Sciatic nerve (tissue), 2 donors: ENCODE measurements around the gene CLHC1. TPM values are rescaled to one million over a fixed set of nuclear protein-coding genes. Genes with fewer than 3 reads are reported as not detected.
"Not testable (repeated sequence)": the region's sequence is repeated elsewhere in the genome, so short reads cannot be mapped to it uniquely, and the experiment has no call there.

Experiments used
- ATAC-seq: fragments of 200-7000 bp; cut with Tn5 transposase; one replicate; pipeline ENCODE4 v1.9.1; 2020; ENCODE audit warnings: mild to moderate bottlenecking, moderate library complexity
- DNase-seq: peaks from one replicate; pipeline ENCODE4 v3.0.0-alpha.2; 2020; ENCODE audit warnings: low spot score
- intact Hi-C: fragments of 100-400 bp; cut with DNase I; formaldehyde crosslinking; loops from one replicate; pipeline ENCODE4 v1.14.2; 2022
- total RNA-seq: library from RNA; stranded (reverse); fragmentation: NEBNext Ultra II Directional; extraction: Animal tissue kit (Norgen Biotek cat#: 25700); gene quantifications from one replicate; pipeline ENCODE4 v1.2.1, GENCODE V29; 2021
- donor health status: DM: no; HTN: no; CAD: no.
- donor health status: DM: no; HTN: no; CAD: no.

Gene CLHC1
- total RNA-seq: 11.9 TPM

DNA sequence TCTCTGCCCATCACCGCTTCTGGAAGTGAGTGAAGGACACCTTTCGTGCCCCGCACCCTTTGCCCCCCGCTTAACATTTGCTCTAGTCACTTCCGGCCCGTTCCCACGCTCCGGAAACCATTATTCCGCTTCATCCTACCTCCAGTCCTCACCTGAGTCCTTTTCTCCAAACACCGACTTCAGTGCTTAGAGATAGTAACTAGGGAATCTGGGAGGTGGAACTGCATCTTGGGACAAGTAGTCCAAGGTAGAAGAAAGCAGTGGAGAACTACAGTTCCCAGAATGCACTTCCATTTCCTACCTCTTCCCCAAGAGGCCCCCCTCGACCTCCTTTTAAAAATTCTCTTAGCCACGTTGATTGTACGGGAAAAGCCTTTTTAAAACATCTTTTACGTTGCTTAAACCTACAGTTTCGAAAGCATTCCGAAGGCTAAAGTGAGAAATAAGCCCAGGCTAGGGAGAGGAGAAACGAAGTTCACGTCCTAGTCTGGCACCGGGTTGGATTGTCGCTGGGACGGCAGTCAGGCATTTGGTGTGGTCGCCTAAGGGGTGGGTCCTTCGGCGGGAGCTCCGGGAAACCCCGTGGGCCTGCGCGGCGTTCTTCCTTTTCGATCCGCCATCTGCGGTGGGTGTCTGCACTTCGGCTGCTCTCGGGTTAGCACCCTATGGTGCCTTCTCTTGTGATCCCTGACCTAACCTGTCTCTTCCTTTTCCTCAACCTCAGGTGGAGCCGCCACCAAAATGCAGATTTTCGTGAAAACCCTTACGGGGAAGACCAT is at the start of gene CLHC1, which contains the start of gene RPS27A:
TSS of gene CLHC1 (minus strand) at position 210 of the 779 bp plus-strand sequence. CDS start 9,882 bp downstream, outside the sequence.
TSS of gene RPS27A (plus strand) at position 605 of the 779 bp plus-strand sequence. CDS start at position 742, 137 bp downstream.
- peak; percentile 94 for DNase-seq
- ATAC-seq: peak; percentile 98
- intact Hi-C loops: no loop called here

DNA sequence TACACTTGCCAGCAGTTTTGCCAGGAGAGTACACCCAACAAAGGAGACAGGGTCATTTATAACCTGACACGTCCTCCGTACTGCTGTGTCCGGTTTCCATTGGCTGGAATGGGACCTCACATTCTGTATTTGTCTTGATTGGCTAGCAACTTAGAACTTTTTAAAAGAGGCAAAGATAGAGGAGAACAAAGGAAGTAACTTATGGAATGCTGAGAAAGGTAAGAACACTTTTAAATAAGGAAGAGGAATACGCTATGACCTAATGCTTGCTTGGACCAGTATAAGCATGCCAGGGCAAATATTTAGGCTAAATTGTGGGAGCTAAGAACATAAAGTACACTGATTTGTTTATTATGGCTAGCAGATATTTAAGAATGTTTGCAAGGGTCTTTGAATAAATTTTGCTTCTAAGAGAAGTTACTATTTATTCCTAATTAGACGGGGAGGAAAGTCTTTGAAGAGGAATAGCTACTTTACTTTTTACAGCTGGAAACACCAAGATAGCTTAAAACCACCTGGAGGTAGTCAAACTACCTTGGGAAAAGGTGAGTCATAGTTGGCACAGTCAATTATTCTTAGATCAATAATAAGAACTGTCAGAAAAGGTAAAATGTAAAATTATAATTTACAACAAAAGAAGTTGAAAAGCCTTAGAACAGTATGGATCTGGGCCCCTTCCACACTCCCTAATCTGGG is 48.9 kb upstream of the CLHC1 start:
- DNase-seq, intact Hi-C loops, ATAC-seq: not testable (repeated sequence)

- DNase-seq, intact Hi-C loops, ATAC-seq: not testable (repeated sequence)
These were observed 47.8 kb upstream of the CLHC1 start for GRCh38 chr2:55279859-55280424.

- DNase-seq, ATAC-seq, intact Hi-C loops: not testable (repeated sequence)
These were observed 47.2 kb upstream of the CLHC1 start for GRCh38 chr2:55279214-55279835.

DNA sequence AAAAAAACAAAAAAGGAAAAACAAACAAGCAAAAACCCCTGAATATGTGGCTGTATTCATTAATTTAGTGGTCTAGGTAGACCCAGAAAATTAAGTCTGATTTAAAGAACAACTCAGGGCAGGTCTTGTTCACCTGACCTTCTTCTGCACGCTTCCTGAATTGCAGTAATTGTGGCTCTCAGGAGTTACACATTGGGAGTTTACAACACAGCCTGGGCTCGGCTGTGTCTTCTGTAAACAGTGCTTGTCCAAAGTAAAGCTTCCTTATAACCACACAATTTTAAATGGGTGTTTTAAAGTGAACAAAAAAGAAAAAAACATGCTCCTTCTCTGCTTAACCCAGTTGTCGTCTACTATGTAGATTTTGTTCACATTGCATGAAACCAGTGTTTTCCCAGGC is 45.2 kb upstream of the CLHC1 start:
- DNase-seq: no peak
- intact Hi-C loops: no loop called here
- no peak for ATAC-seq

DNA sequence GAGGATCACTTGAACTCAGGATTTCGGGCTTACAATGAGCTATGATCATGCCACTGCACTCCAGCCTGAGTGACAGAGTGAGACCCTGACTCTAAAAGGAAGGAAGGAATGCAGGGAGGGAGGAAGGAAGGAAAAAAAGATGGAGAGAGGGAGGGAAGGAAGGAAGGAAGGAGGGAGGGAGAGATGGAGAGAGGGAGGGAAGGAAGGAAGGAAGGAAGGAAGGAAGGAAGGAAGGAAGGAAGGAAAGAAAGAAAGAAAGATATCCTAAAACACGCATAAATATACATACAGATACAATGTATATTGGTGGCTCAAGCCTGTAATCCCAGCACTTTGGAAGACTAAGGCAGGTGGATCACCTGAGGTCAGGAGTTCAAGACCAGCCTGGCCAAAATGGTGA is 42.3 kb upstream of the CLHC1 start:
- DNase-seq, ATAC-seq, intact Hi-C loops: not testable (repeated sequence)

- ATAC-seq: peak; percentile 21
- intact Hi-C loops: no loop called here
These were observed 37.5 kb upstream of the CLHC1 start for GRCh38 chr2:55269645-55269990.

GRCh38 chr2:55268907-55269644 is 37.0 kb upstream of the CLHC1 start, which contains the start of gene MTIF2:
TSS of gene MTIF2 (minus strand) at chr2:55269231. CDS start at chr2:55263858, 5,373 bp downstream.
- peak; percentile 100 for ATAC-seq
- DNase-seq: peak; percentile 96
- intact Hi-C loops: no loop called here

More at GRCh38 chr2:55269645-55269990, 37.5 kb upstream of the CLHC1 start:
- DNase-seq: no peak

GRCh38 chr2:55268288-55268906 is 36.3 kb upstream of the CLHC1 start:
- DNase-seq (no peak), ATAC-seq (peak; percentile 5)
- intact Hi-C loops: no loop called here

DNA sequence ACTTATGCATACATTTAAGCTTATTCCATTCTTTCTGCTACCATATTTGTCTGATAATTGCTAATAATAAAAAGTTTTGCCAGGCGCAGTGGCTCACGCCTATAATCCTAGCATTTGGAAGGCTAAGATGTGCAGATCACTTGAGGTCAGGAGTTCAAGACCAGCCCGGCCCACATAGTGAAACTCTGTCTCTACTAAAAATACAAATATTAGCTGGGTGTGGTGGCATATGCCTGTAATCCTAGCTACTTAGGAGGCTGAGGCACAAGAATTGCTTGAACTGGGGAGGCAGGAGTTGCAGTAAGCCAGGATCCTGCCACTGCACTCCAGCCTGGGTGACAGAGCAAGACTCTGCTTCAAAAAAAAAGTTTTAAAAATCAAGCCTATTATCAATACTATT is 27.5 kb upstream of the CLHC1 start:
- intact Hi-C loops, ATAC-seq, DNase-seq: not testable (repeated sequence)

DNA sequence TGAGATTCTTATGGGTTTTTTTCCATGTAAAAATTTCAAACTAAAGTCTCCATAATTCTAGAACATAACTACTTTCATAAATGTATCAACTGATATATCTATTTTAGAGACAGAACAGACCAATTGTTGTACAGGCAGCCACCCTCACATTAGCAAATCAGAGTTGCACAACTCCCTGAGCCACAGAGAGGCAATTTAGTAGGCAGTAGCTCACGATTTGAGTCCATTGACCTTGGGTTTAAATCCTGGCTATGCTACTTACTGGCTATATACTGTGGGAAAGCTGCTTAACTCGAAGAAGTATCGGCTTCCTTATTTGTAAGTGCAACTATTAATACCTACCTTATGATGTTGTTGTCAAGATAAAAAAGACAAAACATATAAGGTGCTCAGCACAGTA is 20.7 kb upstream of the CLHC1 start:
- intact Hi-C loops: no loop called here
- no peak for ATAC-seq
- DNase-seq: no peak

- DNase-seq (no peak), ATAC-seq (no peak)
- intact Hi-C loops: no loop called here
These were observed 14.9 kb upstream of the CLHC1 start for GRCh38 chr2:55247025-55247424.

DNA sequence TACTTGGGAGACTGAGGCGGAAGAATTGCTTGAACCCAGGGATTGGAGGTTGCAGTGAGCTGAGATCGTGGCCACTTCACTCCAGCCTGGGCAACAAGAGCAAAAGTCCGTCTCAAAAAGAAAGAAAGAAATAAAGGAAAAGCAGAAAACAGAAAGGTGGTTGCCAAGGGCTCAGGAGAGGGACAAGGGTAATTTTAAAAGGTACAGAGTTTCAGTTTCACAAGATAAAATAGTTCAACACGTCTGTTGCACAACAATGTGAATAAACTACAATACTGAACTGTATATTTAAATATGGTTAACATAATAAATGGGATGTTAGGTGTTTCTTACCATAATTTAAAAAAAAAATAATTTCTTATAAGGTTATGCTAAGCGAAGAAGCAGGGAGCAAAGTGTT is 13.3 kb upstream of the CLHC1 start:
- ATAC-seq: no peak
- no peak for DNase-seq
- intact Hi-C loops: no loop called here

- intact Hi-C loops: no loop called here
- ATAC-seq (no peak), DNase-seq (no peak)
These were observed 10.5 kb upstream of the CLHC1 start for GRCh38 chr2:55242617-55243016.

- intact Hi-C loops, DNase-seq, ATAC-seq: not testable (repeated sequence)
These were observed 9.5 kb upstream of the CLHC1 start for GRCh38 chr2:55241582-55241981.

DNA sequence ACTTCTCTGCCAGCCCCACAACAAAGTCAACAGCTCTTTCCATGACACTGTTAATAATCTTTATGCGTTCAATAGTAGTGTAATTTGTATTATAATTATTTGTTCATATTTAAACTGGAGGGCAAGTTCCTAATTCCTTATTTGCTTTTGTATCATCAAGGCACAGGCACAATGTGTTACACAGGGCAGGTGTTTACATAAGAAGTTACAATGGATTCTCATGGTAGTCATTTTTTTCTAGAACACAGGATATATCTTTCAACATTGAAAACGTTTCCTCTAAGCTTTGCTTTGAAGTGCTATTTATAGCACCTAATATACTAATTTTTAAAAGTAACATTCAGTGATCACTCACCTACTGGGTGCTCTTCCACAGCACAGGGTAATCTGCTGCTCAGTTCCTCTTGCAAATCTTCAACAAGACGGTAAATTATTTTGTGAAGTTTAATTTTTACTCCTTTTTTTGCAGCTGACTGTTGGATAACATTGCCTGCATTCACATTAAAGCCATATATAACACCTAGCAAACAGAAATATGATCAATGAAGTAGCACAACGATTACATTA is 7.6 kb upstream of the CLHC1 start:
- DNase-seq (no peak), ATAC-seq (no peak)
- intact Hi-C loops: no loop called here

DNA sequence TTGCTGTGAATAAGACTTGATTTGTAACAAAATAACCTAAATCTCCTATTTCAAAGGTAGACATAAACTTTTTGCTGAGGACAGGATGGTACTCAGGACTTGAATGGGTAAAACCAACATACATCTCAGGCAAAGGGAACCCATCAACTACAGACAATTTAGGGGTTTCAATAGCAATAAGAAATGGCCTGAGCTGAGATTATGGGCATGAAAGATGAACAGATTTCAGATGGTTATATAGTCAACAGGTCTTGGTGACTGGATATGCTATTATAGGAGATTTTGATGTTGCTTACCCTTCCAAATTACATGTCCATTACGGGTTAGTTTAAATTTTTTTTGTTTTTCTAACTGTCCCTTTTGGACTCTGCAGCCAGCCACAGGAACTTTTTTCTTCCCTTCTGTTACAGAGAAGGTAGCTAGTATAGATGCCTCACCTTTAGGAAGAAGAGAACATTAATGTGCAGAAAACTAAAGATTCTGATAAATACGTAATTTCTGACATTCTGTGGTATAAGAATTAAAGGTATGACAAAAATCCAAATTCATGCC is 5.0 kb upstream of the CLHC1 start:
- ATAC-seq: no peak
- intact Hi-C loops: no loop called here
- no peak for DNase-seq
